Endometrial microvascular endothelial cells (primary cell): ENCODE results near the gene DOK5. TPM values are rescaled to one million over a fixed set of nuclear protein-coding genes. Genes with fewer than 3 reads are reported as not detected.

Source experiments
- in situ Hi-C: cut with HindIII; loops from 2 replicates; pipeline ENCODE4 v1.10.0; 2017; ENCODE audit warnings: low sequenced_read_pairs, low pct_unique_long_range_greater_than_20kb; ENCODE audit errors: inconsistent ontology term
- total RNA-seq: library from RNA; depleted of rRNA; stranded (reverse); fragments of >200 nt; gene quantifications from one replicate; pipeline ENCODE4 v1.2.3, GENCODE V29; 2015; ENCODE audit errors: inconsistent ontology term

The DOK5 gene
- total RNA-seq, 1 donor from 2014 or later = not detected

DNA sequence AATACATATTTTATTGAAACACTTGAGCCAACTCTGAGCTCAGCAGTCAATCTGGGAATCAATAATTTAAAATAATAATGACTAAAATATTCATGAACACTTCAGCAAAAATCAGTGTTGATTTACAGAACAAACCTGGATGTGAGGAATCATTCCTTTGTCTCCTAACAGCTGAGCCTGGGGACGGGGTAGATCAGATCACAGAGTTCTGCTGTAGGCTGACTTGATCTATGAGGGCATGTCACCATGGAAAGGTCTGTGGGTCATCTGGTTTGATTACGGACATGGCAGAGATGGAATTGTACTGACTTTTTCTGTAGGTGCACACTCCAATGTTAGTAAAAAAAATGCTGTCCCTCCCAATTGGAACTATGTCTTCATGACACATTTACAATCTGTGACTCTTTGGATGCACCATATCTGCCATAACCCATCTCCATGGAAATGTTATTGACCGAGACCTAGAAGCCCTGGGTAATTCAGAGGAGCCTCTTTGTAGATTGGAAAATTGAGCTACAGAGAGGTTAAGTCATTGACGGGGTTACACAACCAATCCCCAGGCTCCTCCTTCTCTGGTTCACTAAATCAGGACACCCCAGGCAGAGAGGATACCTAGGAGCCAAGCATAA, 114.1 kb downstream of the DOK5 start:
- in situ Hi-C loops = no loop called here

DNA sequence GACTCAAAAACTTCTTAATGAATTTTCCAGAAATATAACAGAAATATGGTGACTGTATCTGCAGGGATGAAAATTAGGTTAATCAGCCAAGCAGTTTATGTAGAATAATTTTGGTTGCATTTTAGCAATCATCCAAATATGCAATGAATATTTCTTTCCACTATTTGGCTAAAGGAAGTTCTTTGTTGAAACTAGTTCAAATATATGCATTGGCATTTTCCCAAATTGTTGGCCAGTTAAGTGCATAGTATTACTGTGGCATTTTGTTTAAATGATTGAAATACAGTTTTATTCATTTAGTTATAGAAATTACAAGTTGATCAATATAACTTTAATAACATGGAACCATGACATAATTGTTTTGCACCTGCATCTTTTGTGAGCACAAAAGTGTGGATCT, 115.5 kb downstream of the DOK5 start:
- in situ Hi-C loops = no loop called here

GRCh38 chr20:54596651-54597050, 121.3 kb downstream of the DOK5 start:
- in situ Hi-C loops = no loop called here

DNA sequence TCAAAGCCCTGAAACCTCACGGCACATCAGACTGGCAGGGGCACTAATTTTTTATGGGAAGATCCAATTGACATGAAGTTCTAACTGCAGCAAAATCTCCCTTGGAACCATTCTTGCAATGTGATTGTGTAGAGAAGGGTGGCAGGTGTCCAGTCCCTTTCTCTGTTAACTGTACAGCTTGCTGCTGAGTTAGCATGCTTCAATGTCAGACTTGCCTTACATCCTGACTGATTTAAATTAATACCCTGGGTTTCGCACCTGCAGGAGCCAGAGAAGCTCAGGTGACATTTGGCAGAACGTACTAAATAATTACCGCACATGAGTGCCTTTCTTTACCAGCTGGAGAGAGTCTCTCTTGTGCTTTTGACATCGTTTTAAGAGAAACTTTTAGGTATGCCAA, 123.0 kb downstream of the DOK5 start:
- in situ Hi-C loops = no loop called here

DNA sequence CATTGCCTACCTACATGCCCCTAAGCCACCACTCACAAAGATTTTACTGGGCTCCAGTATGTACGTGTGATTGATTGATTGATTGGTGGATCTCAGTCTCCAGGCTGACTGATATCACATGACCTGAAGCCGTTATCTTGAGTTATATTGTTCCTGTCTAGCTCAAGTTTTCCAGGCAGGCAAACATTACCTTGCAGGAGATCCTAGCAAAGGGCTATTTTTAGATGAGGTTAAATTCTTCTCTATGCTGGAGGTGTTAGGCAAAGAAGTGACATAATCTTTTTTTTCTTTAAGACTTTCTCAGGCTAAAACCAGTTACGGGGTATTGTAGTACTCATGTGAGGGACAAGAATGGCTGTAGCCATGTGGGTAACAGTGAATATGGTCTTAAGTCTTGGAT, 125.2 kb downstream of the DOK5 start:
- in situ Hi-C loops = no loop called here

DNA sequence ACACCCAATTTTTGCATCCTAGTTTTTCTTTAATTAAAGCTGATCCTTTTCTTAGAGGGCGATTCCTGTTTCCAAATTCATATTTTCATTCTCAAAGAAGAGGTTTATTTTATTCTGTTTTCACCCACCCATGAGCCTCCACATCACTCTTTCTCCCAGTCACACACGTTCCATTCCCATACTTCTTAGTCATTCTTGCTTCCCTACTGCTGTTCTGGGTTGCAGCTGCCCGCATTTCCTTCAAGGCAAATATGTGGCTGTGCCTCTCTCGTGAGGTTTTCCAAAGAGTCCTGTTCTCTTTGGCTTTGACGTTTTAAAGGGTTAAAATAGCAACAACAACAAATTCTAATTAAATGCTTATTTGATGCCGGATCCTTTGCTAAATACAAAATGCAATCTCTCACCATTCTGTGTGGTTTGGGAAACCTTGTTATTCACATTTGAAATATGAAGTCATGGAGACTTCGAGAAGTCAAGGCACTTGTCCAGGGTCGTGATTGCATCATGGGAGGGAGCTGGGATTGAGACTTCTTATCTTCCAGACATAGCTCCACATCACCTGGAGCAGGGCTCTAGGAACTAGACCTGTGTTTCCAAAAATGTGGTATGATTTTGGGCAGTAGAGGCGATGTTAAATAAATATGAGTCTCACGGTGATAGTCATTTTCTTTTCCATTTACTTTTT, 126.6 kb downstream of the DOK5 start:
- in situ Hi-C loops = no loop called here

- in situ Hi-C loops = no loop called here
These were observed 129.9 kb downstream of the DOK5 start for GRCh38 chr20:54605319-54605718.

- in situ Hi-C loops = no loop called here
These were observed 131.0 kb downstream of the DOK5 start for GRCh38 chr20:54606380-54606779.

GRCh38 chr20:54608039-54608745, 132.8 kb downstream of the DOK5 start:
- in situ Hi-C loops = no loop called here

- in situ Hi-C loops = no loop called here
These were observed 133.6 kb downstream of the DOK5 start for GRCh38 chr20:54608943-54609342.

DNA sequence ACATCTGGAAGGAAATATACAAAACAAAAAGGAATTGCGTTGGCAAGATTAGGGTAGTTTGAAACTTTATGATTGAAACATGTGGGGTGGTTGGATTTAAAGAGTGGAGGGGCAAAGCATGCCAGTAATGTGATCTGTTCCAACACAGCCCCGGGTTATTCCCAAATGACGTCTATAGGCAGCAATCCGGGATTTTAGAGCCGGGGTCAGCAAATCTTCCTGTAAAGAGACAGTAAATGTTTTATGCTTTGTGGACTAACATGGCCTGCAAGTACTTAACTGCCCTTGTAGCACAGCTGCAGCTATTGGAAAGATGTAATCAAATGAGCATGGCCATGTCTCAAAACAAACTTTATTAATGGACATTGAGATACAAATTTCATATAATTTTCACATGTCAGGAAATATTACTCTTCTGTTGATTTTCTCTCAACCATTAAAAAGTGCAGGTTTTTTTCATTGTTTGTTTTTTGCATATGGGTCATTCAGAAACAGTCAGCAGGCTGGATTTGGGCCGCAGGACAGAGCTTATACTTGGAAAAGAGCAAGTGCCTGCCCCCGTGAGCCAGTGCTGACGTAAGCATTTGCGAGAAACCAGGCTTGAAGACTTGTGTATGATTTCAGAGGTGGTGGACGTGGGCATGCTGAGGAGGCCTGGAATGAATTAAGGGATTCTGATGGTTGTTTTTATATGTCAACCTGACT, 136.5 kb downstream of the DOK5 start:
- in situ Hi-C loops = no loop called here

DNA sequence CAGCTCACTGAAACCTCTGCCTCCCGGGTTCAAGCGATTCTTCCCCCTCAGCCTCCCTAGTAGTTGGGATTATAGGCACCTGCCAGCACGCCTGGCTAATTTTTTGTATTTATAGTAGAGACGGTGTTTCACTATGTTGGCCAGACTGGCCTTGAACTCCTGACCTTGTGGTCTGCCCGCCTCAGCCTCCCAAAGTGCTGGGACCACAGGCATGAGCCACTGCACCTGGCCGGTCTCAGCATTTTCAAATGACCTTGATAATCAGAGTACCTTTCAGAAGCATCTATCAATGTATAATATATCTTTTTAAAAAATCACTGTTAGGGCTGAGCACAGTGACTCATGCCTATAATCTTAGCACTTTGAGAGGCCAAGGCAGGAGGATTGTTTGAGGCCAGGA, 143.0 kb downstream of the DOK5 start:
- in situ Hi-C loops = no loop called here

DNA sequence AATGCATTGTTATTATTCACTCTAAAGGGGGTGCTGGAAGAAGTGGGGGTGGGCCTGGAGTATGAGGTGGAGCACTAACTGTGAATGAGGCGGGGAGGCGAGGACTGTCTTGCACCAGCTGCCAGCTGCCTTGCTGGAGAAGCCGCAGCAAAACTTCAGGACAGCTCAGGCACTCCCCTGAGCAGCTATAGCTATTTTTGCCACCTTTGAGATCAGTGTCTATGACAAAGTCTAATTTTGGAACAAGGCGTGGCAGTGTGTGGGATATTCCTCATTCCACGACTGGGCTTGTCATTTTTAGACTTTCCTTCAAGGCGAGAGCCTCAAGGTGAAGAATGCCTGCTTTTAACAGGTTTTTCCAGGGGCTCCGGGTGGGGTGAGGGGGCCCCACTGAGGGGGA, 143.8 kb downstream of the DOK5 start:
- in situ Hi-C loops = no loop called here

DNA sequence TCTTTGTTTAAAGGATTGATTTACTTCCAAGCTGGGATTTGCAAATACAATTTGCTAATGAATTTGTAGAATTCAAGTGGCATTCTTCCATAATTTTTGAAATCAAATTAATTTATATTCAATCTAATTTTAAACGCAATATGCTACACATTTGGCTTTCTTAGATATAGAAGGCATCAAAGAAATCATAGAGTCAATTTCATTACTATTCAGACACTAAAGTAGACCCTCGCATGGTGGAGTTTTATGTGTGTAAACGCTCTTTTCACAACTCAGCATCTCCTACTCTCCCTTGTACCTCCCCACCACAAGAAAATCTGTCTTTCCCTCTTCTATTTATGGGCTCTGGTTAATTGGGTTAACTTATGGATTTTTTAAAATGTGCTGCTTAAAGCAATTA, 144.3 kb downstream of the DOK5 start:
- in situ Hi-C loops = no loop called here

DNA sequence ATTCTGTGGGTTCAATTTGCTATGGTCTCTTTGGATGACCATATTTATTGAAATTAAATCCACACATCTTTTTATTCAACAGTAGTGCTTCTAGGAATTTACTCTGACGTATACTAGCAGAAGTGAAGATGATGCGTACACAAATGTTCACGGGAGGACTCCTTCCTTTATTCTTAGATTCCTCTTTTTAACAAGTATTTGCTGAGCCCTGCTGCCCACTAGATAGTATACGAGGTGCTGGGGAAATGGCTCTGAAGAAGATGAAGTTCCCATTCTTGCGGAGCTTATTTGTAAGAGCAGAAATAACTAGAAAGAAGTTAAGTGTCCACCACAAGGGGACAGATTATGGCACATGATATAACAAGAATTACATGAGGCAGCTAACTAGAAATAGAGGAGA, 145.2 kb downstream of the DOK5 start:
- in situ Hi-C loops = no loop called here

GRCh38 chr20:54622333-54623295, 147.2 kb downstream of the DOK5 start:
- in situ Hi-C loops = no loop called here

DNA sequence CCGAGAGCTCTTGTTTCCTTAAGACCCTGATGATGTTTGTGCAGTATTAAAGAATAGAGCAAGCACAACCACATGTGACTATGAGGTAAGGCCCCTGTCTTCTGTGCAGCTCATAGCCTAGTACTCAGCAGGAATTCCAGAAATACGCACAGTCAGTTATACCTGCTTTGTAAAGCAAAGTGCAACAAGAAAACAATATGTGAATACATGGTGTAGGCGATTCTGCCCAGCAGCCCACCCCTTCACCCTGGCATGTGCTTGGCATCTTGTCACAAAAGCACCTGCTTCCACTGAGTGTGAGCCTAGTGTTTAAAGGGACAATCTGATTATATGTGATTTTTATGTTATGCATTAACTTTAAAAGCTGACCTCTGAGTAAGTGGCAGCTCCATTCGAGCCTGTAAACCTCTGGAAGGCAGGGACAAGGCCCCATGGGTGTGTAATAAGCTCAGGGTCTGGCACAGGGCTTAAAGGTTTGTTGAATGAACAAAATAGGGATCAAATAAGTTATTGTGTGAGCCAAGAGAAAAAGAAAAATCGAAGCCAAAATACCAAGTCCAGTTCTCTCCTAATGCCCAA, 148.7 kb downstream of the DOK5 start:
- in situ Hi-C loops = no loop called here

- in situ Hi-C loops = no loop called here
These were observed 149.5 kb downstream of the DOK5 start for GRCh38 chr20:54624706-54625390.
